Measurements from ENCODE around the gene CADPS2. TPM values are rescaled to one million over a fixed set of nuclear protein-coding genes. Genes with fewer than 3 reads are reported as not detected.

The CADPS2 gene
- total RNA-seq, result not detected
- 0 to 1.0 reads per million in 2 donors for total RNA-seq

DNA sequence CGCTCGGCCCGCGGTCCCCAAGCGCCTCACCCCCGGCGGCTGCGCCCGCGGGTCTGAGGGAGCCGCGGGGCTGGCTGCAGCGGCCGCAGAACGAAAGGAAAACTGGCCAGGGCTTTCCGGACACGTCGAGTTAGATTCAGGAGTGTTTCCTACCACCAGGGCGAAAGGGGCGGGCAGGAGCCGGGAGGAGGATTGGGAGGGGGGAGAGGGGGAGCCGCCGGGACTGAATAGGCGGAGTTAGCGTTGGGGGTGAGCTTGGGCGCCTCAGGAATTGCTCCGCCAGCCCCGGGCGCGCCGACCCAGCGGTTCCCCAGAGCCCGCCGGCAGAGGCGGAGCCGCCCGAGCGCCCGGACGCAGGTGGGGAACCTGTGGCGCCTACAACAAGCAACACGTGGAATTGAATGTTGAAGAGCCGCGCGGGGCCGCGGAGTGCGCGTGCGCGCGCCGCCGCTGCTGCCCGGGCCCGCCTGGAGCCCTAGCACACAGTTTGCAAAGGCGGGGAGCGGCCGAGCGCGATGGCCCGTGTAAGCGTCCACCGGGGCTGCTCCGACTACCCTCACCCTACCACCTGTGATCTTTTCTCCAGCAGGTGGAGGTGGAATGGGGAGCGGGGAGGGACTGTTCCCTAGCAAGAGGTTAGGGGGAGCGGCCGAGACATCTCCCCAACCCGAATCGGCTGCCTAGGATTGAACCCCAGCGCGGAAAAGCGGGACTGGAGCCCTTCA lies at the start of gene CADPS2:
Gene CADPS2, minus strand, starts transcription at position 104 of the 725 bp plus-strand sequence. CDS start 123 bp downstream, outside the sequence.
- Mint-ChIP-seq H3K27me3 (peaks cover 44% of the 10 kb centered on the region), H3K4me1 (no peaks in the 10 kb centered on the region), H3K4me3 (peak within 1 kb of the TSS; percentile 46), H3K27ac (no peak within 1 kb of the TSS), H3K36me3 (ENCODE audit: low read depth) (no peaks in the 10 kb centered on the region)
- ATAC-seq, result no peak
- DNase-seq, result no peak
- H3K9me3 ChIP-seq (ENCODE audit: control insufficient read depth, low read length, poor library complexity, severe bottlenecking), result no peaks in the 10 kb centered on the region

DNA sequence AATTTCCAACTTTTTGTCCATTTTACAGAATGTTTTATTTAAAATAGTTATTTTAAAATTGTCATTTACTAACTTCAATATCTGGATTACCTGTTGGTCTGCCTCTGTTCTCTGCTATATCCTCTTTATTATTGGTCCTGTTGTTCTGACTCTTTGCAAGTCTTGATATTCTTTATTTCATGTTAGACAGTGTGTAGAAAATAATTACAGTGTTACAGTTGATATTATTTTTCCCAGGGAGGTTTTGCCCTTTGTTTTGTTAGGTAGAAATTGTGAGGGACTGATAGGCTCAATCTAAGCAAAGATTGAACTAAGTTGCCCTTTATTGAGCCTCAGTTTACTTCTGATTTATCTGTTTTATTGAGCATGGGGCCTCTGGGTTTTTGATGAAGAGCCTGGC lies 49.4 kb upstream of the CADPS2 start:
- H3K36me3 Mint-ChIP-seq (ENCODE audit: low read depth), result no peaks in the 10 kb centered on the region
- no peak for ATAC-seq
- no peak overlapping the region for H3K4me3 Mint-ChIP-seq
- no peaks in the 10 kb centered on the region for H3K27me3 Mint-ChIP-seq
- H3K27ac Mint-ChIP-seq, result no peak overlapping the region
- H3K9me3 ChIP-seq (ENCODE audit: control insufficient read depth, low read length, poor library complexity, severe bottlenecking), result no peaks in the 10 kb centered on the region
- H3K4me1 Mint-ChIP-seq, result no peaks in the 10 kb centered on the region
- no peak for DNase-seq

DNA sequence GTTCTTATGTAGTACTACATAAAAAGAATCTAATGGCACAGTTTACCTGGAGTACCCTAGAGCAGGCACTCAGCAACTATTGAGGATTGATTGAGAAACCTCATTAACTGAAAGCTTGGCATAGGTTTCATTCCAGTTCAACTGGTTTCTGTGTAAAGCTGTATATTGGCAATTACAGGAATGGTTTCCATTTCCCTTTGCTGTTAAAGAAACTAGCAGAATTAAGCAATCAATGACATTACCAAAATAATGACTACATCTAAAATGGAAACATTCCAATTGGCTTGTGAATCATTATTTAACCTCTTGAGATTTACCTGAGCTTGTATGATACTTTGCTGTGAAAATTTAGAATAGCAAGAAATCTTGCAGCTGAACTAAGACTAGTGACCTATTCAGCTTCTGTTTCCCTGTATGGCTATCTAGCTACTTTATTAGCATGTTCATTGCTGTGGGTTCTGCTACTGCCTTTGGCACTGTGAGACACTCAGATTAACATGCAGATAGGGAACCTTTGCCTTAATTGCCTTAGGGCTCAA lies 33.5 kb upstream of the CADPS2 start:
- ATAC-seq, result no peak
- Mint-ChIP-seq H3K4me3 (no peak overlapping the region), H3K36me3 (ENCODE audit: low read depth) (no peaks in the 10 kb centered on the region), H3K4me1 (no peaks in the 10 kb centered on the region), H3K27ac (no peak overlapping the region), H3K27me3 (no peaks in the 10 kb centered on the region)
- no peak for DNase-seq
- H3K9me3 ChIP-seq (ENCODE audit: control insufficient read depth, low read length, poor library complexity, severe bottlenecking), result no peaks in the 10 kb centered on the region

DNA sequence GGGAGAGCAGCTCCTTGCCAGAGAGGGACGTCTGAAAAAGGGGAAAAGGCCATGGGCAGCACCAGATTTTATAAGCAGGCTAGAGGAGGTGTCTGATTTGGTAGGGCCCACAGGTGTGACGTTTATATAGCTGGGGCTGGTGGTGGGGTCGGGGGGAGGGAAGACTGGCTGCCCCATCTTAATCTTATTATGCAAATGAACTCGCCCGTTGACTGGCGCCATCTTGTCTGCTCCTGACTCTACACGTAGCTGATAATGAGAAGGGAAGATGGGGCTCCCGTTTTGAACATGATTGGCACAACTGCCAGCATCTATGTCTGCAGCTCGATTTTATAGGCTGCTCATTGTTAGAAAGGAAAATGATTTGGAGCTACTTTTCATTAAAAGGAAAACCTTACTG lies 28.6 kb upstream of the CADPS2 start:
- no peak overlapping the region for H3K27ac Mint-ChIP-seq
- H3K27me3 Mint-ChIP-seq, result no peaks in the 10 kb centered on the region

DNA sequence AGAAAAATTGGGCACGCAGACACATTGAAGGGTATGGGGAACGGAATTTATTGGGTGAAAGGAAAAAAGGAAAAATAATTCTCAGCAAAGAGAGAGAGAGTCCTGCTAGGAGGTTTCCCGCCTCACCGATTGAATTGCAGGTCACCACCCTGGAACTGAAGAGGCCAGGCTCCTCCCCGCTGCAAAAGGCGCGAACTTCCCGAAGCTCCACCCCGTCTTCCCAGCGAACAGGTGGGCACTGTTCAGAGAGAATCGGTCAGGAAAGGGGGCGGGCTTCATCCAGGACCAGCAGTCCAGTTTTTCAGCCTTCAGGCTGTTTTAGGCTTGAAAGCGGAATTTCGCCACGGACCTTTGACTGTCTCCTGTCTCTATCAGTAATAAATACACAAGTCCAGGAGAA lies 27.3 kb upstream of the CADPS2 start:
- no peaks in the 10 kb centered on the region for H3K4me1 Mint-ChIP-seq
- no peaks in the 10 kb centered on the region for H3K9me3 ChIP-seq (ENCODE audit: control insufficient read depth, low read length, poor library complexity, severe bottlenecking)
- no peak overlapping the region for H3K4me3 Mint-ChIP-seq
- H3K27me3 Mint-ChIP-seq, result no peaks in the 10 kb centered on the region
- DNase-seq, result no peak
- no peaks in the 10 kb centered on the region for H3K36me3 Mint-ChIP-seq (ENCODE audit: low read depth)
- no peak overlapping the region for H3K27ac Mint-ChIP-seq
- ATAC-seq, result no peak

More for the DNA sequence above, 28.6 kb upstream of the CADPS2 start:
- Mint-ChIP-seq H3K36me3 (ENCODE audit: low read depth) (no peaks in the 10 kb centered on the region), H3K4me1 (no peaks in the 10 kb centered on the region), H3K4me3 (no peak overlapping the region)
- H3K9me3 ChIP-seq (ENCODE audit: control insufficient read depth, low read length, poor library complexity, severe bottlenecking), result no peaks in the 10 kb centered on the region
- ATAC-seq, result no peak
- no peak for DNase-seq

DNA sequence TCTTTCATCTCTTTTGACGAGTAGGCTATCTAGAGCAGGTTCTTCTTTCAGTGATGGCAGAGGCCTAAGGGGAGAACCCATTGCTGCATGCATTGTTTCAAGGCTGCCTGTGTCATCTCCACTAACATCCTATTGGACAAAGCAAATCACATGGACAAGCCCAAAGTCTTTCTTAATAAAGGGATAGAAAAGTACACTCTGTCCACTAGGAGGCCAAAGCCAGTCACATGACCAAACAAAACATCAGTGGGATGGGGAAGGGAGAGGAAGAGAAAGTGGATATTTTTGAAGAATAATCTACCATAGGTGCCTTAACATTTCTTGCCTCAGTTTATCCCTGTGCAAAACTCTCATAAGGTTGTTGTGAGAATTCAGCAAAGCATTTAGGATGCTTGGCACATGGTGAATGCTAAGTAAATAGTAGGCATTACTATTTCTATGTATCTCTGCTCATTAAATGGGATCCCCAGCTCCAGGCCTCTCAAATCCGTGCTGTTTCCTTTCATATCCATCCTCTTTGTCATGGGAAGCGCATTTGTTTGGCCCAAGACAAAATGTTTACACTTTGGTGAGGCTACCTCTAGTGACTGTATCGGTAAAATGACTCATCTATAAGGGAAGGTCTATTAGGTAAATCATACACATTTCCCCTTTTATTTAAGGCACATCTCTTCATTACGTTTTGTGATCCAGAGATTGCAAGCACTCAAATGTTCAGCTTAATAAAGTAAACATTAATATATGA lies 16.7 kb upstream of the CADPS2 start:
- H3K27me3 Mint-ChIP-seq, result no peaks in the 10 kb centered on the region
- no peaks in the 10 kb centered on the region for H3K36me3 Mint-ChIP-seq (ENCODE audit: low read depth)
- no peaks in the 10 kb centered on the region for H3K9me3 ChIP-seq (ENCODE audit: control insufficient read depth, low read length, poor library complexity, severe bottlenecking)
- no peak for DNase-seq
- no peak overlapping the region for H3K4me3 Mint-ChIP-seq
- no peak for ATAC-seq
- no peak overlapping the region for H3K27ac Mint-ChIP-seq
- no peaks in the 10 kb centered on the region for H3K4me1 Mint-ChIP-seq

DNA sequence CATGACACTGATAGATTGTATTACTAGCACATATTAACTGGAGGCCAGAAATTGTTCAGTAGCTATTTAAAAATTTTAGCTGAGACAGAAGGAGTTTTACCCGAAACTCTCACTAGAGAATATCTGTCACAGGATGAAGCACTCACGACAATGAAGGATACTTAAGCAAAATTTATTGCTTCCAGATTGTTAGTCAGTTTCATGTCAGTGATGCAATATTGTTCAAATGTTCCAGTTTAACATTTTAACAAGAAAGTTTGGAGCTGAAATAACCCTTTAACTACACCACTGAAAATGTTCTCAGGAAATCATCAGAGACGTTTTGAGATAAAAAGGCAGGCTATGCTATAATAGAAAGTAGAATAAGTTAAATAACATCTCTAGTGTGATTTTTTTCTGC lies 15.0 kb upstream of the CADPS2 start:
- ATAC-seq (no peak), DNase-seq (no peak)
- Mint-ChIP-seq H3K27ac (no peak overlapping the region), H3K36me3 (ENCODE audit: low read depth) (no peaks in the 10 kb centered on the region), H3K4me1 (no peaks in the 10 kb centered on the region), H3K27me3 (no peaks in the 10 kb centered on the region), H3K4me3 (no peak overlapping the region)
- peaks cover 3% of the 10 kb centered on the region for H3K9me3 ChIP-seq (ENCODE audit: control insufficient read depth, low read length, poor library complexity, severe bottlenecking)

DNA sequence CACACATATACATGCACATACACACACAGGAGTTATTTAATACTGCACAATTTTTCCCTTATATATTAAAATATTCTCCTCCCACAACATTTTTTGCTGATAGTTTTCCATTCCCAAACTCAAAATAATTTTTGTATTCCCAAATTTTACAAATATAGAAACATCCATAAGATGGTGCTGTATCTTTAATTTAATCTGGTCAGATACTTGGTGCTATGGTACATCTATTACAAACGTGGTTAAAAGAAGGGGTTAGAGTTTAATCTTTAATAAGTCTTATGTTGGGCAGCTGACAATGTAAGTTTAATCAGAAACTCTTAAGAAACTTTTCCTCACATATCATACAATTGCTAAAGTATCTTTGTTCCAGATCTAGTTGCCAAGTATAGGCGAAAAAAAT lies 10.2 kb upstream of the CADPS2 start:
- Mint-ChIP-seq H3K36me3 (ENCODE audit: low read depth) (no peaks in the 10 kb centered on the region), H3K27me3 (no peaks in the 10 kb centered on the region), H3K4me3 (no peak overlapping the region), H3K4me1 (no peaks in the 10 kb centered on the region), H3K27ac (no peak overlapping the region)
- ATAC-seq, result no peak
- peaks cover 3% of the 10 kb centered on the region for H3K9me3 ChIP-seq (ENCODE audit: control insufficient read depth, low read length, poor library complexity, severe bottlenecking)
- no peak for DNase-seq

DNA sequence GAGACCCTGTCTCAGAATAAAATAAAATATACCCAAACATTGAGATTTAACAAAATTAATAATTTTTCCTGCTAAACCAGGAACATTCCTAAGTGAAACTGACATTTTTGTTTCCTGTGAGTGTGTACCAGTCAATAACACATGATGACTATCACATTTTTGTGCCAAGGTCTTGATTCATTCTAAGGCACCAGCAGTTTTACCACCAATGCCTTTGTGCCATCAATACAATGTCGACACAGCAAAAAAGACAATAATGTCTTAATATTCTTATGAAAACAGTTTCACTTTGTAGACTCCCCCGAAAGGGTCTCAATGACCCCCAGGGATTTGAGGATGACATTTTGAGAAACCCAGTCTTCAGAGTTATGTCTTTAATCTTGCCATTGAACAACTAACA lies 7.2 kb upstream of the CADPS2 start:
- H3K36me3 Mint-ChIP-seq (ENCODE audit: low read depth), result no peaks in the 10 kb centered on the region
- peaks cover 3% of the 10 kb centered on the region for H3K9me3 ChIP-seq (ENCODE audit: control insufficient read depth, low read length, poor library complexity, severe bottlenecking)
- ATAC-seq, result no peak
- H3K4me3 Mint-ChIP-seq, result no peak overlapping the region
- no peaks in the 10 kb centered on the region for H3K4me1 Mint-ChIP-seq
- H3K27ac Mint-ChIP-seq, result no peak overlapping the region
- no peak for DNase-seq
- peaks cover under 1% of the 10 kb centered on the region for H3K27me3 Mint-ChIP-seq

DNA sequence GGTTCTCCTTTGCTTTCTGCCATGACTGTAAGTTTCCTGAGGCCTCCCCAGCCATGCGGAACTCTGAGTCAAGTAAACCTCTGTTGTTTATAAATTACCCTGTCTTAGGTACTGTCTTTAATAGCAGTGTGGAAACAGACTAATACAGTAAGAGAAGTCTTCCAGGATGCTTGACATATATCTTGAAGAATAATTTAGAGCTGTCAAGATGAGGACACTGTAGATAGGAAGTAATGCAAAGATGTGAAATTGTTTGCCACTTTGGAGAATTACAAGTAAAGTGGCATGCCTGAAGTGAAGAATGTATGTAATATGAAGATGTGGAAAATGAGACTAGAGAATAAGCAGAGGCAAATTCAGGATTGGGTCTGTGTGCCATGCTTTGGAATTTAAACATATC lies 2.9 kb upstream of the CADPS2 start:
- no peaks in the 10 kb centered on the region for H3K9me3 ChIP-seq (ENCODE audit: control insufficient read depth, low read length, poor library complexity, severe bottlenecking)
- DNase-seq, result no peak
- H3K36me3 Mint-ChIP-seq (ENCODE audit: low read depth), result no peaks in the 10 kb centered on the region
- peaks cover 29% of the 10 kb centered on the region for H3K27me3 Mint-ChIP-seq
- H3K4me3 Mint-ChIP-seq, result no peak overlapping the region
- H3K4me1 Mint-ChIP-seq, result no peaks in the 10 kb centered on the region
- H3K27ac Mint-ChIP-seq, result no peak overlapping the region
- no peak for ATAC-seq

DNA sequence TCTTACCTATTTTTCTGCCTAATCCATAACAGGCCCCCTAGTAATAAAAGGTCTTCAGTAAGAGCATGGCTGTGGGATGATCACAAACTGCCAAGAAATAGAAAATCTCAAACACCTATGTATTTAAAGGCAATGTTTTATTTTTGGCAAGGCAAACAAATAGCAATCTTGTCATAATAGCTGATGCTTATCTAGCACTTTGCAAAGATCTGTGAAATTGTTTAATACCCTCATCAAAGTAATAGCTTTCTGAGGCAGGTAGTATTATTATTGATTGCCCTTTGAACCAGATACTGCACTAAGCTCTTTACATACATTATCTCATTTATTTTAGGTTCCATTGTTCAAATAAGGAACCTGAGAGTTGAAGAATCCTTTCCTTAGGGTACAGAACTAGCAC lies 1.6 kb upstream of the CADPS2 start:
- no peaks in the 10 kb centered on the region for H3K4me1 Mint-ChIP-seq
- no peak overlapping the region for H3K4me3 Mint-ChIP-seq
- peaks cover 39% of the 10 kb centered on the region for H3K27me3 Mint-ChIP-seq
- H3K9me3 ChIP-seq (ENCODE audit: control insufficient read depth, low read length, poor library complexity, severe bottlenecking), result no peaks in the 10 kb centered on the region
- no peak for DNase-seq
- H3K36me3 Mint-ChIP-seq (ENCODE audit: low read depth), result no peaks in the 10 kb centered on the region
- no peak for ATAC-seq
- H3K27ac Mint-ChIP-seq, result no peak overlapping the region

DNA sequence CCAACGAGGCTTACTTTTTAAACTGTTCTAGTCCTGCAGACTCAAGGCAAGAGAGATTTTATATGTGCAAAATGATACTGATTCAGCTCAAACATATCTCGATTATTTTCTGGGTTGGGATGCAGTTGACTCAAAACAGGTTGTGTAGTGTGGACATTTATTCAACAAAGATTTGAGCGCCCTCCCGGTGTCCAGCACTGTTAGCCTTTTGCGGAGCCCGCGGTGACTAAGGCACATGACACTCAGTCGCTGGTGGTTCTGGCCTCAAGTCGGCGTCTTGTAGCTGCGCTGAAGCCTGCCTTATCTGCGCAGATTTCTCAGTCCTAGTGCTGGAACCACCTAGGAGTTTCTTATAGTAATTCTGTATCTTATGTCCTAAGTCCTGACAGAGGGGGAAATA lies 938 bp upstream of the CADPS2 start:
- no peaks in the 10 kb centered on the region for H3K9me3 ChIP-seq (ENCODE audit: control insufficient read depth, low read length, poor library complexity, severe bottlenecking)
- Mint-ChIP-seq H3K27me3 (peaks cover 44% of the 10 kb centered on the region), H3K27ac (no peak overlapping the region), H3K4me1 (no peaks in the 10 kb centered on the region), H3K36me3 (ENCODE audit: low read depth) (no peaks in the 10 kb centered on the region), H3K4me3 (peak overlapping the region; percentile 46)
- DNase-seq (no peak), ATAC-seq (no peak)

DNA sequence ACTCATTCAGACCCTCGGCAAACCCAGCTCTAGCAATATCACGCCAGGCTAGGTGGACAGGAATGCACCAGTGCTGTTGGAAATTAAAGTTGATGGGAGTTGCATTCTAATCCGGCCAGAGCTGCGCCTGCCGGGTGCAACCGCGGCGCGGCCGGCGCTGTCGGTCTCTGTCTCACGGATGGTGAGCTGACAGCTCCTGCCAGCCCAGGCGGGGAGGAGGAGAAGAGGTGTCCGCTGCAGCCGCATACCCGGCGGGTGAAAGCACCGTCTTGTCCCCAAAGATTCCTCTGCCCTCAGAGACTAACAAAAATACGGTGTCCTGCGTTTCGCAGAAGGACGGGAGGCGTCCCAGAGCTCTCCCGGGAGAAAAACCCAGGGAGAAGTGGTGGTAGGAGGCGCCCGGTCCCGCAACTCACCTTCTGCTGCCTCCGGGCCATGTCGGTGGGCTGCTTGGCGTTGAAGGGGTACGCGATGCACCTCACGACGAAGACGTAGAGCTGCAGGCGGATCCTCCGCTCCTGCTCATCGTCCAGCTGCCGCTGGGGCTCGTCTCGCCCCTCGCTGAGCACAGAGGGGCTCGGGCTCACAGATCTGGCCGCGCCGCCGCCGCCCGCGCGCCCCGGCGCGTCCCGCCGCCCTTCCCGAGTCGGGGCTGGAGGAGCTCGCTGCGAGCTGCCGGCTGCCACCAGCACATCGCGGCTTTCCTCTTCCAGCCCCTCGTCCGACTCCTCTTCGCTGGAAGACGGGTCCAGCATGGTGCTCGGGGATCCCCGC lies 490 bp downstream of the CADPS2 start:
- Mint-ChIP-seq H3K4me3 (no peak overlapping the region), H3K4me1 (no peaks in the 10 kb centered on the region), H3K27ac (no peak overlapping the region), H3K27me3 (peaks cover 44% of the 10 kb centered on the region), H3K36me3 (ENCODE audit: low read depth) (no peaks in the 10 kb centered on the region)
- H3K9me3 ChIP-seq (ENCODE audit: control insufficient read depth, low read length, poor library complexity, severe bottlenecking), result no peaks in the 10 kb centered on the region
- ATAC-seq (no peak), DNase-seq (no peak)
